HepG2 (cell line): ENCODE results near the gene SCYL1. TPM values are rescaled to one million over a fixed set of nuclear protein-coding genes. Genes with fewer than 3 reads are reported as not detected.

Experiments used
- BRD4 ChIP-seq: sonication (generic); formaldehyde crosslinking; IDR thresholded peaks from 2 replicates; pipeline ENCODE4 v1.4.0; 2020; ENCODE audit warnings: missing genetic modification reagents
- CBX1 ChIP-seq: IDR thresholded peaks from one replicate; pipeline ENCODE4 v1.6.1; 2016; ENCODE audit warnings: antibody characterized with exemption, low read depth
- DPF2 ChIP-seq: sonication (generic); formaldehyde crosslinking; IDR thresholded peaks from 2 replicates; pipeline ENCODE4 v1.4.0; 2020; ENCODE audit warnings: mild to moderate bottlenecking, low read depth, missing genetic modification reagents, borderline replicate concordance
- FOXK1 ChIP-seq: sonication (generic); formaldehyde crosslinking; IDR thresholded peaks from 2 replicates; pipeline ENCODE4 v1.4.0; 2020; ENCODE audit warnings: low read depth, missing genetic modification reagents, borderline replicate concordance
- FOXK2 ChIP-seq: fragments of 450-650 bp; IDR thresholded peaks from 2 replicates; pipeline ENCODE4 v1.6.1; 2016
- NFKB2 ChIP-seq: sonication (generic); formaldehyde crosslinking; IDR thresholded peaks from 2 replicates; pipeline ENCODE4 v1.4.0; 2020; ENCODE audit warnings: missing genetic modification reagents, borderline replicate concordance
- PPARG ChIP-seq: conservative IDR thresholded peaks from 2 replicates; pipeline ENCODE4 v1.6.1; 2016; ENCODE audit warnings: missing biosample characterization, missing genetic modification reagents
- RBM39 ChIP-seq: fragments of 200-400 bp; formaldehyde crosslinking; IDR thresholded peaks from one replicate; pipeline ENCODE4 v1.6.1; 2018; ENCODE audit warnings: antibody characterized with exemption, mild to moderate bottlenecking, low read depth, low read length; ENCODE audit not compliant: poor library complexity, severe bottlenecking
- RXRB ChIP-seq: IDR thresholded peaks from 2 replicates; pipeline ENCODE4 v1.6.1; 2016; ENCODE audit warnings: borderline replicate concordance, missing genetic modification reagents, missing compliant biosample characterization
- SIX4 ChIP-seq: sonication (generic); formaldehyde crosslinking; IDR thresholded peaks from 2 replicates; pipeline ENCODE4 v1.4.0; 2020; ENCODE audit warnings: missing genetic modification reagents
- STAT5B ChIP-seq: sonication (generic); formaldehyde crosslinking; IDR thresholded peaks from 2 replicates; pipeline ENCODE4 v1.4.0; 2020; ENCODE audit warnings: missing genetic modification reagents
- ZBTB38 ChIP-seq: sonication (generic); formaldehyde crosslinking; IDR thresholded peaks from 2 replicates; pipeline ENCODE4 v1.5.1; 2020; ENCODE audit warnings: mild to moderate bottlenecking, missing genetic modification reagents
- ZBTB7A ChIP-seq: sonication (generic); formaldehyde crosslinking; IDR thresholded peaks from 2 replicates; pipeline ENCODE4 v1.8.0; 2022; ENCODE audit warnings: mild to moderate bottlenecking, missing genetic modification reagents
- ZFP1 ChIP-seq: IDR thresholded peaks from 2 replicates; pipeline ENCODE4 v1.6.1; 2016
- ZNF530 ChIP-seq: sonication (generic); formaldehyde crosslinking; IDR thresholded peaks from 2 replicates; pipeline ENCODE4 v1.5.0; 2020; ENCODE audit warnings: low read depth, mild to moderate bottlenecking, missing genetic modification reagents
- ZNF562 ChIP-seq: sonication (generic); formaldehyde crosslinking; IDR thresholded peaks from 2 replicates; pipeline ENCODE4 v1.8.0; 2022; ENCODE audit warnings: missing genetic modification reagents, borderline replicate concordance
- polyA plus RNA-seq, 8 experiments: library from polyadenylated mRNA; depleted of rRNA in 3 of 8; stranded (reverse) in 7 of 8; unstranded in 1 of 8; fragments of >200 nt; fragmentation: Illumina TruSeq in 4 of 8; extraction: Trizol in 4 of 8; gene quantifications; 2 replicates each; pipeline versions ENCODE4 v1.2.1 to v1.2.3, GENCODE V29; 2011 to 2016; ENCODE audit warnings: low read depth in 4 of 8, missing spikeins in 1 of 8, mixed read lengths in 1 of 8; ENCODE audit not compliant: insufficient read depth in 1 of 8
- total RNA-seq, 5 experiments: library from RNA; depleted of rRNA; stranded (reverse); fragments of >200 nt; fragmentation: Illumina TruSeq; extraction: Trizol; gene quantifications; 2 replicates each; pipeline ENCODE4 v1.2.3, GENCODE V29; 2016; ENCODE audit warnings: low read depth in 1 of 5
- TF ChIP-seq, protein P1 (sequence below): sonication (generic); formaldehyde crosslinking; IDR thresholded peaks from 2 replicates; pipeline ENCODE4 v1.8.0; 2022; ENCODE audit warnings: mild to moderate bottlenecking, missing genetic modification reagents, borderline replicate concordance
- TF ChIP-seq, protein P2 (sequence below): sonication (generic); formaldehyde crosslinking; IDR thresholded peaks from 2 replicates; pipeline ENCODE4 v1.5.1; 2020; ENCODE audit warnings: mild to moderate bottlenecking, missing genetic modification reagents, moderate library complexity
- TF ChIP-seq, protein P3 (sequence below): sonication (generic); formaldehyde crosslinking; IDR thresholded peaks from 2 replicates; pipeline ENCODE4 v1.4.0; 2020; ENCODE audit warnings: mild to moderate bottlenecking, missing genetic modification reagents
- TF ChIP-seq, protein P4 (sequence below): IDR thresholded peaks from 2 replicates; pipeline ENCODE4 v1.6.1; 2016; ENCODE audit warnings: missing genetic modification reagents, missing compliant biosample characterization
- TF ChIP-seq, protein P5 (sequence below): sonication (generic); formaldehyde crosslinking; IDR thresholded peaks from 2 replicates; pipeline ENCODE4 v1.4.0; 2020; ENCODE audit warnings: missing genetic modification reagents, mild to moderate bottlenecking, borderline replicate concordance

SCYL1 gene
- total and polyA plus RNA-seq, 2 of the 13 experiments (the other 11 are each of a cell fraction or from before 2014, with no cell fraction given): 65.9 to 103 TPM

DNA sequence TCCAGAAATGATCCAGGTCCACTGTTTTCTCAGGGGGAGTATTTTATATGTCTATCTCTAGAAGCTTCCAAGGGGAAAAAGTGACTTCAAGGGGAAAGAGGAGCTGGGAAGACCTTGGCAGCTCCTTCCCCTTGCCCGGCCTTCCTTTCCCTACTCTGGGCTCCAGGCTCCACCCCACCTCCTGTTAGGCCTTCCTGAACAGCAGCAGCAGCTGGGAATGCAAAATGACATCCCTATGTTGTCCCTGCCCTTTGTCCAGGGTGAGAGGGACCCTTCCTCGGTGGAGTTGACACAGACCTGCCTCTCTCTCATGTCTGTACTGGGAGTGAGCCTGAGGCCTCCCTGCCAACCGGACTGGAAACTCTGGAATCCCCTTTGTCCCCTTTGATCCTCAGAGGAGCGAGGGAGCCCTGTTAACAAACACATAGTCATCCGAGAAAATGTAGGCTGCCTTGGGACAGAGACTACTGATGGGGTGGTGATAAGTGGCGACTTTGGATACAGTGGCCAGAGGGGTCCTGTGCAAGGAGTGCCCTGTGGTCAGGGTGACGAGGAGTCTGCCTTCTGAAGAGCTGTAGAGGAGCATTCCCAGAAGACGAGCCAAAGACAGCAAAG lies 35.1 kb upstream of the SCYL1 start (continued):
- TF ChIP-seq ZNF562 (no peak), PPARG (CRISPR knock-in tag) (peak; percentile 74), CBX1 (no peak), SIX4 (0 out of 2 replicates have a peak, but pooled peaks have one; percentile 31), ZFP1 (CRISPR knock-in tag) (0 out of 2 replicates have a peak, but pooled peaks have one; percentile 22), FOXK2 (peak; percentile 32; the same call in 1 of the 2 replicates), BRD4 (CRISPR knock-in tag) (peak; percentile 6; the same call in 1 of the 2 replicates), ZBTB38 (no peak), ZBTB7A (CRISPR knock-in tag) (peak; percentile 61; the same call in 1 of the 2 replicates), DPF2 (peak; percentile 30; the same call in 1 of the 2 replicates), RBM39 (no peak), FOXK1 (no peak), RXRB (CRISPR knock-in tag) (peak; percentile 60), NFKB2 (CRISPR knock-in tag) (no peak), STAT5B (CRISPR knock-in tag) (no peak), ZNF530 (CRISPR knock-in tag) (no peak)
- TF ChIP-seq, protein P1, sequence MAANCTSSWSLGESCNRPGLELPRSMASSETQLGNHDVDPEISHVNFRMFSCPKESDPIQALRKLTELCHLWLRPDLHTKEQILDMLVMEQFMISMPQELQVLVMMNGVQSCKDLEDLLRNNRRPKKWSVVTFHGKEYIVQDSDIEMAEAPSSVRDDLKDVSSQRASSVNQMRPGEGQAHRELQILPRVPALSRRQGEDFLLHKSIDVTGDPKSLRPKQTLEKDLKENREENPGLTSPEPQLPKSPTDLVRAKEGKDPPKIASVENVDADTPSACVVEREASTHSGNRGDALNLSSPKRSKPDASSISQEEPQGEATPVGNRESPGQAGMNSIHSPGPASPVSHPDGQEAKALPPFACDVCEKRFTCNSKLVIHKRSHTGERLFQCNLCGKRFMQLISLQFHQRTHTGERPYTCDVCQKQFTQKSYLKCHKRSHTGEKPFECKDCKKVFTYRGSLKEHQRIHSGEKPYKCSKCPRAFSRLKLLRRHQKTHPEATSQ: no peak
- TF ChIP-seq, protein P2, sequence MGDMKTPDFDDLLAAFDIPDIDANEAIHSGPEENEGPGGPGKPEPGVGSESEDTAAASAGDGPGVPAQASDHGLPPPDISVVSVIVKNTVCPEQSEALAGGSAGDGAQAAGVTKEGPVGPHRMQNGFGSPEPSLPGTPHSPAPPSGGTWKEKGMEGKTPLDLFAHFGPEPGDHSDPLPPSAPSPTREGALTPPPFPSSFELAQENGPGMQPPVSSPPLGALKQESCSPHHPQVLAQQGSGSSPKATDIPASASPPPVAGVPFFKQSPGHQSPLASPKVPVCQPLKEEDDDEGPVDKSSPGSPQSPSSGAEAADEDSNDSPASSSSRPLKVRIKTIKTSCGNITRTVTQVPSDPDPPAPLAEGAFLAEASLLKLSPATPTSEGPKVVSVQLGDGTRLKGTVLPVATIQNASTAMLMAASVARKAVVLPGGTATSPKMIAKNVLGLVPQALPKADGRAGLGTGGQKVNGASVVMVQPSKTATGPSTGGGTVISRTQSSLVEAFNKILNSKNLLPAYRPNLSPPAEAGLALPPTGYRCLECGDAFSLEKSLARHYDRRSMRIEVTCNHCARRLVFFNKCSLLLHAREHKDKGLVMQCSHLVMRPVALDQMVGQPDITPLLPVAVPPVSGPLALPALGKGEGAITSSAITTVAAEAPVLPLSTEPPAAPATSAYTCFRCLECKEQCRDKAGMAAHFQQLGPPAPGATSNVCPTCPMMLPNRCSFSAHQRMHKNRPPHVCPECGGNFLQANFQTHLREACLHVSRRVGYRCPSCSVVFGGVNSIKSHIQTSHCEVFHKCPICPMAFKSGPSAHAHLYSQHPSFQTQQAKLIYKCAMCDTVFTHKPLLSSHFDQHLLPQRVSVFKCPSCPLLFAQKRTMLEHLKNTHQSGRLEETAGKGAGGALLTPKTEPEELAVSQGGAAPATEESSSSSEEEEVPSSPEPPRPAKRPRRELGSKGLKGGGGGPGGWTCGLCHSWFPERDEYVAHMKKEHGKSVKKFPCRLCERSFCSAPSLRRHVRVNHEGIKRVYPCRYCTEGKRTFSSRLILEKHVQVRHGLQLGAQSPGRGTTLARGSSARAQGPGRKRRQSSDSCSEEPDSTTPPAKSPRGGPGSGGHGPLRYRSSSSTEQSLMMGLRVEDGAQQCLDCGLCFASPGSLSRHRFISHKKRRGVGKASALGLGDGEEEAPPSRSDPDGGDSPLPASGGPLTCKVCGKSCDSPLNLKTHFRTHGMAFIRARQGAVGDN (CRISPR knock-in tag): peak; percentile 53
- TF ChIP-seq, protein P3, sequence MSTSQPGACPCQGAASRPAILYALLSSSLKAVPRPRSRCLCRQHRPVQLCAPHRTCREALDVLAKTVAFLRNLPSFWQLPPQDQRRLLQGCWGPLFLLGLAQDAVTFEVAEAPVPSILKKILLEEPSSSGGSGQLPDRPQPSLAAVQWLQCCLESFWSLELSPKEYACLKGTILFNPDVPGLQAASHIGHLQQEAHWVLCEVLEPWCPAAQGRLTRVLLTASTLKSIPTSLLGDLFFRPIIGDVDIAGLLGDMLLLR (CRISPR knock-in tag): no peak
- TF ChIP-seq, protein P4, sequence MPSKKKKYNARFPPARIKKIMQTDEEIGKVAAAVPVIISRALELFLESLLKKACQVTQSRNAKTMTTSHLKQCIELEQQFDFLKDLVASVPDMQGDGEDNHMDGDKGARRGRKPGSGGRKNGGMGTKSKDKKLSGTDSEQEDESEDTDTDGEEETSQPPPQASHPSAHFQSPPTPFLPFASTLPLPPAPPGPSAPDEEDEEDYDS (CRISPR knock-in tag): peak; percentile 56
- TF ChIP-seq, protein P5, sequence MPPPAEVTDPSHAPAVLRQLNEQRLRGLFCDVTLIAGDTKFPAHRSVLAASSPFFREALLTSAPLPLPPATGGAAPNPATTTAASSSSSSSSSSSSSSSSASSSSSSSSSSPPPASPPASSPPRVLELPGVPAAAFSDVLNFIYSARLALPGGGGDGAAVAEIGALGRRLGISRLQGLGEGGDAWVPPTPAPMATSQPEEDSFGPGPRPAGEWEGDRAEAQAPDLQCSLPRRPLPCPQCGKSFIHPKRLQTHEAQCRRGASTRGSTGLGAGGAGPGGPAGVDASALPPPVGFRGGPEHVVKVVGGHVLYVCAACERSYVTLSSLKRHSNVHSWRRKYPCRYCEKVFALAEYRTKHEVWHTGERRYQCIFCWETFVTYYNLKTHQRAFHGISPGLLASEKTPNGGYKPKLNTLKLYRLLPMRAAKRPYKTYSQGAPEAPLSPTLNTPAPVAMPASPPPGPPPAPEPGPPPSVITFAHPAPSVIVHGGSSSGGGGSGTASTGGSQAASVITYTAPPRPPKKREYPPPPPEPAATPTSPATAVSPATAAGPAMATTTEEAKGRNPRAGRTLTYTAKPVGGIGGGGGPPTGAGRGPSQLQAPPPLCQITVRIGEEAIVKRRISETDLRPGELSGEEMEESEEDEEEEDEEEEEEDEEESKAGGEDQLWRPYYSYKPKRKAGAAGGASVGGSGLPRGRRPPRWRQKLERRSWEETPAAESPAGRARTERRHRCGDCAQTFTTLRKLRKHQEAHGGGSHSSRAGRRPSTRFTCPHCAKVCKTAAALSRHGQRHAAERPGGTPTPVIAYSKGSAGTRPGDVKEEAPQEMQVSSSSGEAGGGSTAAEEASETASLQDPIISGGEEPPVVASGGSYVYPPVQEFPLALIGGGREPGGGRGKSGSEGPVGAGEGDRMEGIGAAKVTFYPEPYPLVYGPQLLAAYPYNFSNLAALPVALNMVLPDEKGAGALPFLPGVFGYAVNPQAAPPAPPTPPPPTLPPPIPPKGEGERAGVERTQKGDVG (CRISPR knock-in tag): no peak
